HCT116 (cell line): Measurements from ENCODE around the gene SIGLEC11. TPM values are rescaled to one million over a fixed set of nuclear protein-coding genes. Genes with fewer than 3 reads are reported as not detected.

Source experiments
- ATAC-seq: fragments of 200-7000 bp; cut with Tn5 transposase; 2 replicates; pipeline ENCODE4 v1.9.1; 2020; ENCODE audit warnings: mild to moderate bottlenecking, moderate library complexity
- BruUV-seq: library from RNA; stranded (reverse); fragments of 400-500 nt; replicated peaks from 2 replicates; lab custom pipeline; 2021; lab: Mats Ljungman, UMichigan
- CTCF ChIA-PET: fragments of 300-600 bp; sonication (Branson Sonifier 250); formaldehyde crosslinking; loops from one replicate; lab custom pipeline; 2021; ENCODE audit warnings: antibody characterized with exemption; lab: Charles Lee
- POLR2A ChIA-PET: fragments of 300-600, 350-600 bp; sonication (Branson Sonifier 250); formaldehyde crosslinking; loops from one replicate; lab custom pipeline; 2021; ENCODE audit warnings: antibody characterized with exemption; lab: Charles Lee
- RAD21 ChIA-PET, 2 experiments: fragments of 300-600 bp; sonication (Branson Sonifier 250); formaldehyde crosslinking; loops; one replicate each; lab custom pipeline; 2023; ENCODE audit warnings: low total read pairs in 2 of 2; ENCODE audit not compliant: uncharacterized antibody in 2 of 2, unreplicated experiment in 2 of 2, low non-redundant PET in 1 of 2; lab: Charles Lee
- DNase-seq: peaks from one replicate; pipeline ENCODE4 v3.0.0-alpha.2; 2010; ENCODE audit warnings: low read depth, low spot score
- H2AFZ ChIP-seq: fragments of 200-600 bp; shearing (Covaris generic), sonication (generic); 2 replicates; pipeline ENCODE4 v1.6.1; 2017; ENCODE audit warnings: low read depth, mixed run types, mixed read lengths, antibody characterized with exemption, low read length; ENCODE audit not compliant: poor library complexity, severe bottlenecking
- H3K27ac ChIP-seq: 2 replicates; pipeline ENCODE4 v1.5.1; 2012; ENCODE audit warnings: low read depth, low read length
- H3K27me3 ChIP-seq: fragments of 200-600 bp; sonication (generic); 2 replicates; pipeline ENCODE4 v1.6.1; 2016; ENCODE audit warnings: mixed run types, low read length, mixed read lengths; ENCODE audit not compliant: insufficient read depth
- H3K36me3 ChIP-seq, 2 experiments: fragments of 200-500 bp in 1 of 2; fragments of 200-600 bp in 1 of 2; sonication (Bioruptor generic) in 1 of 2; sonication (generic) in 1 of 2; 2 replicates each; pipeline versions ENCODE4 v1.5.1 to v1.6.1; 2014 to 2016; ENCODE audit warnings: low read length in 2 of 2, inconsistent platforms in 1 of 2, mixed read lengths in 1 of 2, mixed run types in 1 of 2; ENCODE audit not compliant: insufficient read depth in 2 of 2, control insufficient read depth in 1 of 2
- H3K4me1 ChIP-seq, 2 experiments: fragments of 200-600 bp in 1 of 2; sonication (generic) in 1 of 2; 2 replicates each; pipeline versions ENCODE4 v1.5.1 to v1.6.1; 2012 to 2017; ENCODE audit warnings: low read length in 2 of 2, inconsistent platforms in 1 of 2, mild to moderate bottlenecking in 1 of 2, mixed read lengths in 1 of 2, mixed run types in 1 of 2, moderate library complexity in 1 of 2; ENCODE audit not compliant: insufficient read depth in 2 of 2, control insufficient read depth in 1 of 2
- H3K4me2 ChIP-seq: fragments of 200-600 bp; sonication (generic); 2 replicates; pipeline ENCODE4 v1.6.1; 2017; ENCODE audit warnings: mixed run types, low read length, mixed read lengths
- H3K4me3 ChIP-seq, 2 experiments: fragments of 200-600 bp in 1 of 2; sonication (generic) in 1 of 2; replicated peaks in 1 of 2; 2 replicates each; pipeline ENCODE4 v1.5.1; 2011 to 2016; ENCODE audit warnings: low read length in 2 of 2, control low read depth in 1 of 2, low read depth in 1 of 2, mild to moderate bottlenecking in 1 of 2, mixed read lengths in 1 of 2, mixed run types in 1 of 2
- H3K79me2 ChIP-seq: fragments of 200-600 bp; sonication (generic); 2 replicates; pipeline ENCODE4 v1.6.1; 2017; ENCODE audit warnings: mild to moderate bottlenecking, mixed run types, low read length, moderate library complexity, mixed read lengths; ENCODE audit not compliant: insufficient read depth
- H3K9ac ChIP-seq: fragments of 200-600 bp; sonication (generic); 2 replicates; pipeline ENCODE4 v1.6.1; 2016; ENCODE audit warnings: low read length, mixed read lengths
- H3K9me2 ChIP-seq: fragments of 200-600 bp; sonication (generic), shearing (Covaris generic); 2 replicates; pipeline ENCODE4 v1.6.1; 2017; ENCODE audit warnings: mixed run types, mild to moderate bottlenecking, moderate library complexity; ENCODE audit not compliant: insufficient read depth
- H3K9me3 ChIP-seq, 2 experiments: fragments of 200-500 bp in 1 of 2; fragments of 200-600 bp in 1 of 2; sonication (Bioruptor generic) in 1 of 2; sonication (generic) in 1 of 2; 2 replicates each; pipeline ENCODE4 v1.6.1; 2014 to 2017; ENCODE audit warnings: low read length in 2 of 2, mixed read lengths in 2 of 2, inconsistent platforms in 1 of 2, low read depth in 1 of 2, mild to moderate bottlenecking in 1 of 2, mixed run types in 1 of 2, moderate library complexity in 1 of 2; ENCODE audit not compliant: control insufficient read depth in 1 of 2, insufficient read depth in 1 of 2
- H4K20me1 ChIP-seq: fragments of 200-600 bp; sonication (generic), shearing (Covaris generic); 2 replicates; pipeline ENCODE4 v1.6.1; 2017; ENCODE audit warnings: mixed run types, mild to moderate bottlenecking, moderate library complexity; ENCODE audit not compliant: insufficient read depth
- ATF3 ChIP-seq: IDR thresholded peaks from 2 replicates; pipeline ENCODE4 v1.6.1; 2012
- CEBPB ChIP-seq: IDR thresholded peaks from 2 replicates; pipeline ENCODE4 v1.6.1; 2012; ENCODE audit warnings: low read depth
- EGR1 ChIP-seq: IDR thresholded peaks from 2 replicates; pipeline ENCODE4 v1.6.1; 2012; ENCODE audit warnings: low read depth
- EZH2phosphoT487 ChIP-seq: fragments of 200-600 bp; IDR thresholded peaks from 2 replicates; pipeline ENCODE4 v1.6.1; 2018; ENCODE audit warnings: antibody characterized with exemption, borderline replicate concordance
- FOSL1 ChIP-seq: IDR thresholded peaks from 2 replicates; pipeline ENCODE4 v1.6.1; 2012; ENCODE audit warnings: low read depth
- REST ChIP-seq: IDR thresholded peaks from 2 replicates; pipeline ENCODE4 v1.6.1; 2012; ENCODE audit warnings: low read depth
- SIN3A ChIP-seq: IDR thresholded peaks from 2 replicates; pipeline ENCODE4 v1.6.1; 2012; ENCODE audit warnings: low read depth
- SP1 ChIP-seq: IDR thresholded peaks from 2 replicates; pipeline ENCODE4 v1.6.1; 2012; ENCODE audit warnings: low read depth
- TCF7L2 ChIP-seq: IDR thresholded peaks from 2 replicates; pipeline ENCODE4 v1.7.0; 2011; ENCODE audit warnings: borderline replicate concordance, inconsistent platforms; ENCODE audit not compliant: insufficient read depth, insufficient read length; ENCODE audit errors: extremely low read depth
- YY1 ChIP-seq: IDR thresholded peaks from 2 replicates; pipeline ENCODE4 v1.6.1; 2011; ENCODE audit warnings: low read length, low read depth, moderate library complexity, mild to moderate bottlenecking; ENCODE audit not compliant: insufficient replicate concordance; ENCODE audit errors: extremely low read depth
- ZNF274 ChIP-seq: fragments of 200-500 bp; sonication (Bioruptor generic); IDR thresholded peaks from 2 replicates; pipeline ENCODE4 v1.6.1; 2014; ENCODE audit warnings: mild to moderate bottlenecking, low read depth, low read length, inconsistent platforms
- intact Hi-C: fragments of 100-400 bp; cut with micrococcal nuclease; formaldehyde crosslinking; loops from 2 replicates; pipeline ENCODE4 v1.10.0; 2022
- total RNA-seq: library from RNA; stranded (reverse); gene quantifications from one replicate; pipeline ENCODE4 v1.2.1, GENCODE V29; 2021; ENCODE audit not compliant: unreplicated experiment

Gene SIGLEC11
- total RNA-seq, 1 experiment from 2014 or later: not detected

- TF ChIP-seq EZH2phosphoT487 (no peak), EGR1 (no peak), FOSL1 (no peak), CEBPB (no peak), TCF7L2 (no peak), YY1 (no peak), REST (no peak), SP1 (no peak)
Observed at GRCh38 chr19:49957262-49957915, 3.6 kb downstream of the SIGLEC11 start (continued).

GRCh38 chr19:49956115-49956495, 4.9 kb downstream of the SIGLEC11 start:
- Histone ChIP-seq H3K9ac (no peak overlapping the region), H3K9me2 (no peaks in the 10 kb centered on the region)
- DNase-seq (no peak), ATAC-seq (no peak)
- RAD21 ChIA-PET: no interaction called here
- no peak for TF ChIP-seq EZH2phosphoT487
- TF ChIP-seq FOSL1: no peak
- TF ChIP-seq ZNF274: no peak
- no peak for TF ChIP-seq SIN3A
- TF ChIP-seq ATF3: no peak
- TF ChIP-seq, all 23 proteins: peak for 0
- Histone ChIP-seq H3K27ac (no peak overlapping the region), H3K79me2 (no peaks in the 10 kb centered on the region), H3K9me3 (no peaks in the 10 kb centered on the region), H4K20me1 (no peaks in the 10 kb centered on the region), H3K36me3 (no peaks in the 10 kb centered on the region), H3K4me1 (0 out of 4 replicates have a peak, but pooled peaks cover 0 to 7% of the 10 kb centered on the region in 2 experiments), H3K4me2 (no peak overlapping the region), H3K27me3 (no peaks in the 10 kb centered on the region), H3K4me3 (no peak overlapping the region), H2AFZ (no peak overlapping the region)
- ChIA-PET POLR2A (no interaction called here), CTCF (no interaction called here)
- intact Hi-C loops: no loop called here
- no TSS peak for BruUV-seq
